Stimulated activated naive B cell treated with anti-CD40 and anti-IgM and Interleukin-4, amounts not matched to agents 10 μg/mL and 1 μg/mL and 100 μg/mL, for 72 hours (primary cell): ENCODE data around the gene NDUFS6.

ENCODE experiments used
- ATAC-seq, 2 donors: fragments of 150-1000 bp; cut with Tn5 transposase; replicated peaks; 2 replicates each; pipeline ENCODE4 v1.10.0; 2021; ENCODE audit warnings: moderate library complexity in 1 of 2
- DNase-seq: peaks from one replicate; pipeline ENCODE4 v3.0.0; 2021
- H3K27ac Mint-ChIP-seq: one replicate; pipeline ENCODE4 v1.8.0; 2022; ENCODE audit warnings: mild to moderate bottlenecking, mixed read lengths
- H3K27me3 Mint-ChIP-seq, 2 donors: one replicate each; pipeline ENCODE4 v1.8.0; 2022; ENCODE audit warnings: mixed read lengths in 2 of 2
- H3K36me3 Mint-ChIP-seq, 2 donors: one replicate each; pipeline ENCODE4 v1.8.0; 2022; ENCODE audit warnings: mixed read lengths in 2 of 2, mild to moderate bottlenecking in 1 of 2
- H3K4me1 Mint-ChIP-seq, 2 donors: one replicate each; pipeline ENCODE4 v1.8.0; 2022; ENCODE audit warnings: mixed read lengths in 2 of 2, mild to moderate bottlenecking in 1 of 2
- H3K4me3 Mint-ChIP-seq, 2 donors: one replicate each; pipeline ENCODE4 v1.8.0; 2022; ENCODE audit warnings: mild to moderate bottlenecking in 2 of 2, mixed read lengths in 2 of 2, moderate library complexity in 1 of 2
- H3K9me3 Mint-ChIP-seq, 2 donors: one replicate each; pipeline ENCODE4 v1.8.0; 2022; ENCODE audit warnings: mixed read lengths in 2 of 2, mild to moderate bottlenecking in 1 of 2

The NDUFS6 gene

GRCh38 chr5:1762121-1762882, 38.9 kb upstream of the NDUFS6 start:
- H3K27ac Mint-ChIP-seq = no peak overlapping the region
- H3K36me3 Mint-ChIP-seq = peaks cover 0 to 3% of the 10 kb centered on the region in 2 donors
- H3K9me3 Mint-ChIP-seq = peaks cover 6 to 14% of the 10 kb centered on the region in 2 donors
- no peak for DNase-seq
- H3K4me1 Mint-ChIP-seq = no peaks in the 10 kb centered on the region
- ATAC-seq = no peak
- H3K4me3 Mint-ChIP-seq = no peak overlapping the region
- peaks cover 35 to 37% of the 10 kb centered on the region in 2 donors for H3K27me3 Mint-ChIP-seq

GRCh38 chr5:1762883-1763547, 38.2 kb upstream of the NDUFS6 start:
- ATAC-seq = no peak
- H3K27me3 Mint-ChIP-seq = peaks cover 32 to 36% of the 10 kb centered on the region in 2 donors
- no peaks in the 10 kb centered on the region for H3K4me1 Mint-ChIP-seq
- H3K4me3 Mint-ChIP-seq = no peak overlapping the region
- DNase-seq = no peak
- H3K9me3 Mint-ChIP-seq = peaks cover 6 to 10% of the 10 kb centered on the region in 2 donors
- H3K36me3 Mint-ChIP-seq = no peaks in the 10 kb centered on the region
- H3K27ac Mint-ChIP-seq = no peak overlapping the region

GRCh38 chr5:1763548-1763911, 37.7 kb upstream of the NDUFS6 start:
- peaks cover 34 to 39% of the 10 kb centered on the region in 2 donors for H3K27me3 Mint-ChIP-seq
- peaks cover 3 to 5% of the 10 kb centered on the region in 2 donors for H3K9me3 Mint-ChIP-seq
- no peak overlapping the region for H3K27ac Mint-ChIP-seq
- no peak overlapping the region for H3K4me3 Mint-ChIP-seq
- DNase-seq (no peak), ATAC-seq (peak; percentile 39 to 52)
- no peaks in the 10 kb centered on the region for H3K4me1 Mint-ChIP-seq
- H3K36me3 Mint-ChIP-seq = no peaks in the 10 kb centered on the region

- no peaks in the 10 kb centered on the region for H3K36me3 Mint-ChIP-seq
- no peak overlapping the region for H3K27ac Mint-ChIP-seq
- H3K4me3 Mint-ChIP-seq = no peak overlapping the region
- H3K4me1 Mint-ChIP-seq = no peaks in the 10 kb centered on the region
- H3K9me3 Mint-ChIP-seq = peaks cover 0 to 1% of the 10 kb centered on the region in 2 donors
- DNase-seq = no peak
- H3K27me3 Mint-ChIP-seq = peaks cover 34 to 39% of the 10 kb centered on the region in 2 donors
- ATAC-seq = no peak
These were observed 37.1 kb upstream of the NDUFS6 start for GRCh38 chr5:1763960-1764605.

GRCh38 chr5:1764606-1764960, 36.6 kb upstream of the NDUFS6 start:
- no peak for DNase-seq
- Mint-ChIP-seq H3K36me3 (no peaks in the 10 kb centered on the region), H3K4me3 (no peak overlapping the region), H3K27me3 (peaks cover 34 to 39% of the 10 kb centered on the region in 2 donors), H3K4me1 (no peaks in the 10 kb centered on the region), H3K27ac (no peak overlapping the region), H3K9me3 (peaks cover 0 to 1% of the 10 kb centered on the region in 2 donors)
- no peak for ATAC-seq

GRCh38 chr5:1765141-1765879, 35.9 kb upstream of the NDUFS6 start:
- no peaks in the 10 kb centered on the region for H3K36me3 Mint-ChIP-seq
- DNase-seq (no peak), ATAC-seq (no peak)
- H3K4me3 Mint-ChIP-seq = no peak overlapping the region
- no peak overlapping the region for H3K27ac Mint-ChIP-seq
- no peaks in the 10 kb centered on the region for H3K4me1 Mint-ChIP-seq
- peaks cover 34 to 39% of the 10 kb centered on the region in 2 donors for H3K27me3 Mint-ChIP-seq
- peaks cover 0 to 1% of the 10 kb centered on the region in 2 donors for H3K9me3 Mint-ChIP-seq

- peaks cover 0 to 1% of the 10 kb centered on the region in 2 donors for H3K9me3 Mint-ChIP-seq
- H3K4me1 Mint-ChIP-seq = no peaks in the 10 kb centered on the region
- H3K4me3 Mint-ChIP-seq = no peak overlapping the region
- DNase-seq (no peak), ATAC-seq (no peak)
- no peak overlapping the region for H3K27ac Mint-ChIP-seq
- H3K36me3 Mint-ChIP-seq = no peaks in the 10 kb centered on the region
- peaks cover 37 to 45% of the 10 kb centered on the region in 2 donors for H3K27me3 Mint-ChIP-seq
These were observed 35.3 kb upstream of the NDUFS6 start for GRCh38 chr5:1765880-1766235.

GRCh38 chr5:1767524-1768282, 33.5 kb upstream of the NDUFS6 start:
- ATAC-seq (no peak), DNase-seq (no peak)
- no peak overlapping the region for H3K4me3 Mint-ChIP-seq
- H3K27me3 Mint-ChIP-seq = peaks cover 42 to 51% of the 10 kb centered on the region in 2 donors
- H3K9me3 Mint-ChIP-seq = peaks cover 0 to 1% of the 10 kb centered on the region in 2 donors
- H3K36me3 Mint-ChIP-seq = no peaks in the 10 kb centered on the region
- no peak overlapping the region for H3K27ac Mint-ChIP-seq
- no peaks in the 10 kb centered on the region for H3K4me1 Mint-ChIP-seq

GRCh38 chr5:1768283-1769000, 32.8 kb upstream of the NDUFS6 start:
- no peaks in the 10 kb centered on the region for H3K4me1 Mint-ChIP-seq
- no peak for ATAC-seq
- peaks cover 0 to 1% of the 10 kb centered on the region in 2 donors for H3K9me3 Mint-ChIP-seq
- peaks cover 42 to 51% of the 10 kb centered on the region in 2 donors for H3K27me3 Mint-ChIP-seq
- no peak overlapping the region for H3K4me3 Mint-ChIP-seq
- no peaks in the 10 kb centered on the region for H3K36me3 Mint-ChIP-seq
- H3K27ac Mint-ChIP-seq = no peak overlapping the region
- DNase-seq = no peak

GRCh38 chr5:1769017-1769640, 32.1 kb upstream of the NDUFS6 start:
- H3K4me1 Mint-ChIP-seq = no peaks in the 10 kb centered on the region
- peaks cover 37 to 46% of the 10 kb centered on the region in 2 donors for H3K27me3 Mint-ChIP-seq
- ATAC-seq (no peak), DNase-seq (no peak)
- H3K36me3 Mint-ChIP-seq = no peaks in the 10 kb centered on the region
- no peak overlapping the region for H3K4me3 Mint-ChIP-seq
- peaks cover 0 to 1% of the 10 kb centered on the region in 2 donors for H3K9me3 Mint-ChIP-seq
- no peak overlapping the region for H3K27ac Mint-ChIP-seq

- H3K36me3 Mint-ChIP-seq = no peaks in the 10 kb centered on the region
- H3K4me3 Mint-ChIP-seq = no peak overlapping the region
- peaks cover 33 to 38% of the 10 kb centered on the region in 2 donors for H3K27me3 Mint-ChIP-seq
- DNase-seq = no peak
- no peak for ATAC-seq
- H3K27ac Mint-ChIP-seq = no peak overlapping the region
- H3K4me1 Mint-ChIP-seq = no peaks in the 10 kb centered on the region
- peaks cover 0 to 1% of the 10 kb centered on the region in 2 donors for H3K9me3 Mint-ChIP-seq
These were observed 31.3 kb upstream of the NDUFS6 start for GRCh38 chr5:1769752-1770442.

- ATAC-seq (no peak), DNase-seq (no peak)
- Mint-ChIP-seq H3K9me3 (peaks cover 0 to 1% of the 10 kb centered on the region in 2 donors), H3K27ac (no peak overlapping the region), H3K27me3 (peaks cover 30 to 37% of the 10 kb centered on the region in 2 donors), H3K4me1 (no peaks in the 10 kb centered on the region), H3K4me3 (no peak overlapping the region), H3K36me3 (no peaks in the 10 kb centered on the region)
These were observed 30.8 kb upstream of the NDUFS6 start for GRCh38 chr5:1770443-1770802.
